SK-N-SH treated with all-trans-retinoic acid at 6 μM for 48 hours (cell line): ENCODE data around the gene TANGO6.

Experiments used
- ATAC-seq: fragments of 200-7000 bp; cut with Tn5 transposase; 3 replicates; pipeline ENCODE4 v1.9.1; 2020; ENCODE audit warnings: mild to moderate bottlenecking, moderate library complexity
- ARNTL ChIP-seq: fragments of 450-650 bp; formaldehyde crosslinking; IDR thresholded peaks from 2 replicates; pipeline ENCODE4 v1.5.0; 2020; ENCODE audit warnings: low read depth, mild to moderate bottlenecking, moderate library complexity, borderline replicate concordance
- BACH2 ChIP-seq: fragments of 250-450 bp; sonication (Bioruptor Pico); IDR thresholded peaks from 2 replicates; pipeline ENCODE4 v1.9.0; 2021; ENCODE audit warnings: mild to moderate bottlenecking, borderline replicate concordance
- CREB5 ChIP-seq: fragments of 250-450 bp; sonication (Bioruptor Pico); IDR thresholded peaks from 2 replicates; pipeline ENCODE4 v1.5.1; 2020; ENCODE audit warnings: low read depth, mild to moderate bottlenecking, moderate library complexity
- CSRNP3 ChIP-seq: fragments of 250-450 bp; sonication (Bioruptor Pico); IDR thresholded peaks from 2 replicates; pipeline ENCODE4 v1.5.1; 2021; ENCODE audit warnings: mild to moderate bottlenecking, moderate library complexity
- ESRRG ChIP-seq: fragments of 250-450 bp; sonication (Bioruptor Pico); IDR thresholded peaks from 2 replicates; pipeline ENCODE4 v1.6.1; 2021; ENCODE audit warnings: mild to moderate bottlenecking
- GLIS3 ChIP-seq: fragments of 250-450 bp; sonication (Bioruptor Pico); IDR thresholded peaks from 2 replicates; pipeline ENCODE4 v1.5.0; 2020; ENCODE audit warnings: mild to moderate bottlenecking, moderate library complexity
- ISL1 ChIP-seq: fragments of 250-450 bp; sonication (Bioruptor Pico); IDR thresholded peaks from 2 replicates; pipeline ENCODE4 v2.1.2; 2022; ENCODE audit warnings: mild to moderate bottlenecking, moderate library complexity
- OSR1 ChIP-seq: fragments of 250-450 bp; sonication (Bioruptor Pico); IDR thresholded peaks from 2 replicates; pipeline ENCODE4 v1.8.0; 2022; ENCODE audit warnings: moderate library complexity, mild to moderate bottlenecking, inconsistent platforms
- PATZ1 ChIP-seq: fragments of 250-450 bp; sonication (Bioruptor Pico); IDR thresholded peaks from 2 replicates; pipeline ENCODE4 v1.8.0; 2020; ENCODE audit warnings: mild to moderate bottlenecking, moderate library complexity, borderline replicate concordance
- POU6F1 ChIP-seq: fragments of 250-450 bp; sonication (Bioruptor Pico); IDR thresholded peaks from 2 replicates; pipeline ENCODE4 v1.8.0; 2021; ENCODE audit warnings: low read depth, mild to moderate bottlenecking, moderate library complexity, borderline replicate concordance
- PPARA ChIP-seq: fragments of 250-450 bp; sonication (Bioruptor Pico); IDR thresholded peaks from 2 replicates; pipeline ENCODE4 v1.5.0; 2020; ENCODE audit warnings: mild to moderate bottlenecking, borderline replicate concordance
- RARB ChIP-seq: fragments of 250-450 bp; sonication (Bioruptor Pico); IDR thresholded peaks from 2 replicates; pipeline ENCODE4 v1.8.0; 2021; ENCODE audit warnings: mild to moderate bottlenecking, moderate library complexity
- SNAI2 ChIP-seq: fragments of 250-450 bp; sonication (Bioruptor Pico); IDR thresholded peaks from 2 replicates; pipeline ENCODE4 v1.5.0; 2020; ENCODE audit warnings: mild to moderate bottlenecking, moderate library complexity
- TCF4 ChIP-seq: fragments of 250-450 bp; sonication (Bioruptor Pico); IDR thresholded peaks from 2 replicates; pipeline ENCODE4 v1.8.0; 2021; ENCODE audit warnings: mild to moderate bottlenecking, moderate library complexity, borderline replicate concordance
- TOX ChIP-seq: fragments of 250-450 bp; sonication (Bioruptor Pico); IDR thresholded peaks from 2 replicates; pipeline ENCODE4 v1.8.0; 2021; ENCODE audit warnings: mild to moderate bottlenecking, moderate library complexity, borderline replicate concordance
- TSHZ2 ChIP-seq: fragments of 250-450 bp; sonication (Bioruptor Pico); IDR thresholded peaks from 2 replicates; pipeline ENCODE4 v1.5.0; 2020; ENCODE audit warnings: mild to moderate bottlenecking, moderate library complexity
- ZC3H10 ChIP-seq: fragments of 250-450 bp; sonication (Bioruptor Pico); IDR thresholded peaks from 2 replicates; pipeline ENCODE4 v1.5.1; 2021; ENCODE audit warnings: mild to moderate bottlenecking, moderate library complexity
- ZFP3 ChIP-seq: fragments of 250-450 bp; sonication (Bioruptor Pico); IDR thresholded peaks from 2 replicates; pipeline ENCODE4 v1.5.0; 2020; ENCODE audit warnings: mild to moderate bottlenecking, moderate library complexity
- ZFP30 ChIP-seq: fragments of 450-650 bp; formaldehyde crosslinking; IDR thresholded peaks from 2 replicates; pipeline ENCODE4 v1.5.0; 2022; ENCODE audit warnings: mild to moderate bottlenecking, moderate library complexity
- ZNF565 ChIP-seq: fragments of 450-650 bp; formaldehyde crosslinking; conservative IDR thresholded peaks from 2 replicates; pipeline ENCODE4 v1.5.0; 2020; ENCODE audit warnings: low read depth, mild to moderate bottlenecking, moderate library complexity
- ZNF70 ChIP-seq: fragments of 450-650 bp; formaldehyde crosslinking; IDR thresholded peaks from 2 replicates; pipeline ENCODE4 v1.5.0; 2020; ENCODE audit warnings: mild to moderate bottlenecking, moderate library complexity
- ZNF8 ChIP-seq: fragments of 450-650 bp; formaldehyde crosslinking; IDR thresholded peaks from 2 replicates; pipeline ENCODE4 v1.5.0; 2020; ENCODE audit warnings: mild to moderate bottlenecking, moderate library complexity

The TANGO6 gene

GRCh38 chr16:69113216-69113615, 269.9 kb downstream of the TANGO6 start:
- TF ChIP-seq PATZ1 (CRISPR knock-in tag) (no peak), ZFP30 (no peak), ESRRG (no peak), ZNF70 (CRISPR knock-in tag) (no peak), ARNTL (CRISPR knock-in tag) (no peak), OSR1 (no peak), BACH2 (no peak), PPARA (no peak), SNAI2 (CRISPR knock-in tag) (no peak), ZNF565 (CRISPR knock-in tag) (no peak), CREB5 (CRISPR knock-in tag) (no peak), CSRNP3 (CRISPR knock-in tag) (no peak), ZNF8 (no peak)
- ATAC-seq, result no peak; the same call in 2 of the 3 replicates

GRCh38 chr16:69114346-69114975, 271.1 kb downstream of the TANGO6 start:
- no peak for ATAC-seq
- no peak for TF ChIP-seq ZFP3 (CRISPR knock-in tag)
- TF ChIP-seq ZNF565 (CRISPR knock-in tag), result no peak
- TF ChIP-seq ZNF8, result no peak
- no peak for TF ChIP-seq CREB5 (CRISPR knock-in tag)
- no peak for TF ChIP-seq ISL1
- TF ChIP-seq ARNTL (CRISPR knock-in tag), result no peak
- no peak for TF ChIP-seq TSHZ2 (CRISPR knock-in tag)
- no peak for TF ChIP-seq ESRRG
- no peak for TF ChIP-seq PPARA
- TF ChIP-seq CSRNP3 (CRISPR knock-in tag), result no peak
- TF ChIP-seq POU6F1 (CRISPR knock-in tag), result no peak
- TF ChIP-seq BACH2, result no peak
- no peak for TF ChIP-seq TOX
- TF ChIP-seq ZFP30, result no peak
- TF ChIP-seq ZC3H10 (CRISPR knock-in tag), result no peak
- no peak for TF ChIP-seq RARB
- TF ChIP-seq PATZ1 (CRISPR knock-in tag), result no peak
- TF ChIP-seq OSR1, result no peak
- no peak for TF ChIP-seq TCF4
- TF ChIP-seq GLIS3 (CRISPR knock-in tag), result no peak
